ENCODE data around the gene OR13C2. TPM values are rescaled to one million over a fixed set of nuclear protein-coding genes. Genes with fewer than 3 reads are reported as not detected.

OR13C2 gene
- total RNA-seq, 4 donors from 2014 or later, result not detected

DNA sequence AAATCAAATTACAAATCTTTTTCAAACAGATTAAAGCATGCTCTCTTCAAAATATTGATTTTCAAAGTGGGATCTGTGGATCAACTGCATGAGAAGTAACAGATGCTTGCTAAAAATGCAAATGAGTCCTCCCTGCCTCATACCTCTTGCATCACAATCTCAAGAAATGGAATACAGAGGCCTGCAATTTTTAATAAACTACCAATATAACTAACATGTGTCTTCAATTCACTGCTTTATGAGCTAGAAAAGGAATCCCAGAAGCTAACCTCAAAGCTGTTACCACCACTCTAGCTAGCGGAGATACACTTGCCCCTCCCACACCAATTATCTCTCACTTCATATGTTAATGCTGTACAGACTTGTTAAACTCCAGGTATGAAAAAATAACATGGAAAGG is 15.8 kb downstream of the OR13C2 start:
- WGBS, 2 donors, result 64 to 74% methylated on average over 1 of the region's 1 CpG
- TF ChIP-seq EP300 (IDR thresholded peaks at IDR 0.05) (no peak), CTCF (IDR thresholded peaks at IDR 0.05) (no peak), POLR2A (IDR thresholded peaks at IDR 0.05) (no peak)
- Histone ChIP-seq H3K27ac (no peak overlapping the region), H3K9me3 (peaks cover 0 to 15% (median 0%) of the 10 kb centered on the region in 4 donors), H3K4me3 (no peak overlapping the region), H3K4me1 (no peaks in the 10 kb centered on the region), H3K36me3 (no peaks in the 10 kb centered on the region), H3K27me3 (no peaks in the 10 kb centered on the region)
- no peak for DNase-seq (ENCODE audit: low spot score in 2 of 2)

DNA sequence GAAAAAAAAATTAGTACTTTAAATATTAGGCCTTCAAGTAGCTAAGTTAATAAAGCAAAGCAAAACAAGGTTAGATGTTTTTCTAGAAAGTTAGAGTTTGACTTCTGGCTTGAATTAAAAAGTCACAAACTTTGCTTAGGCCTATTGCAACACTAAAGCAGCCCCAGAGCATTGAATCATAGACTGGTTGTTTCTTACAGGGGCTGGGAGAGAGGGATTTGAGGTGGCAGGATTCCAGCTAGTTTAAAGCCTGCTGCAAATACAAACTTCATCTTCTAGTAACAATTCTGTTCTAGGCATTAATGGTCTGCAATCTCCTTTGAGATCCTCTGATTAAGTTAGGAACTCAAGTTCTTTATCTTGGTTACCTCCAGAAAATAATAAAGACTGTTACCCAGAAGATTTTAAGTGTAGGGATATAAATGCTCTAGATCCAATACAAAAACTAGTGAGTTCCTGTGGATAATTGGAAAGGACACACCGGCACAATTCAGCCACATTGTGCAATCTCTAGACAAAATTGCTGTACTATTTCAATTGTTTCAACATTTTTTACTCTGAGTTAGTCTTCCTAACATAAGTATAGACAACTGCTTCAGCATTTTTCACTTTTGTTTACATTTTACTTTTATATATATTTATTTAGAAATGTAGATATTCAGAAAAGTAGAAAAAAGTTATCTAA is 18.8 kb downstream of the OR13C2 start:
- no peak overlapping the region for H3K27ac ChIP-seq
- 21 to 31% methylated on average over 1 of the region's 1 CpG for WGBS, 2 donors
- H3K36me3 ChIP-seq, result no peaks in the 10 kb centered on the region
- DNase-seq (ENCODE audit: low spot score in 2 of 2), result no peak
- TF ChIP-seq CTCF (IDR thresholded peaks at IDR 0.05) (no peak), EP300 (IDR thresholded peaks at IDR 0.05) (no peak)
- H3K4me3 ChIP-seq, result no peak overlapping the region
- no peaks in the 10 kb centered on the region for H3K27me3 ChIP-seq
- no peaks in the 10 kb centered on the region for H3K9me3 ChIP-seq
- no peaks in the 10 kb centered on the region for H3K4me1 ChIP-seq

DNA sequence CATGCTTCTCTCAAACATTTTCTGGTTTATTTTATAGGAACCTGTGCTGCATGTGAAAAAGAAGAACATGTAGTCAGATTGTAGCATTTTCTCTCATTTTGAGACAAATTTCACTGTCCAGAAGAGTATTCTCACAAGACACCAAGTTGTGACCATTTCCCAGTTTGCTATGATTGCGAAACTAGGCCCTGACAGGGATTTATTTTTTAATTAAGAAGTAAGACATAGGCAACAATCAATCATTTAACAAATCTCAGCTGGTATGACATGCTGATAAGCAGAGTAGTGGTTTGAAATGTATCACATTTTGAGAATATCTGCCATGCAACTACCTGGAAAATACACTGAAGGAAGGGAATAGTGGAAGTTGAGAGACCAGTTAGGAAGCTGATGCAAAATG is 24.9 kb downstream of the OR13C2 start:
- Histone ChIP-seq H3K4me1 (no peaks in the 10 kb centered on the region), H3K27ac (no peak overlapping the region), H3K9me3 (no peaks in the 10 kb centered on the region), H3K27me3 (no peaks in the 10 kb centered on the region), H3K36me3 (no peaks in the 10 kb centered on the region), H3K4me3 (no peak overlapping the region)
- TF ChIP-seq CTCF (IDR thresholded peaks at IDR 0.05) (no peak), POLR2A (IDR thresholded peaks at IDR 0.05) (no peak), EP300 (IDR thresholded peaks at IDR 0.05) (no peak)
- 88 to 100% methylated on average over 1 of the region's 1 CpG for WGBS, 2 donors
- DNase-seq (ENCODE audit: low spot score in 2 of 2), result no peak

DNA sequence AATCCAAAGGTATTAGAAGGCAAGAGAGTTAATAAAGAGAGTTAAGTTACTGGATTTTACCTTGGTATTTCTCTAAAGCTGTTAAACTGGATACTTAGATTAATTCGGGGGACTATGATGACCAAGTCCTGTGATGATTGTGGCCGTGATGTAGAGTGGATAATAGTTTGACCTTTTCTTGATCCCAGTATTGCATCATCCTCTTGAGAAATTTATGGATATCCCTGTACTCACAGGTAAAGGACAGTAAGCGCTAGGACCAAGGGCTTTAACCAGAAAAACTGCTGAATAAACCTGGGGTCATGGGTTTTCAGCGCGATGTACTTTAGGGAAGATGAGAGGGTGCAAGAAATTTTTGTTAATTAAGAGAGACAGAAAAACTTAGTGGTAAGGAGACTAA is 28.2 kb downstream of the OR13C2 start:
- Histone ChIP-seq H3K27ac (no peak overlapping the region), H3K4me3 (no peak overlapping the region), H3K27me3 (no peaks in the 10 kb centered on the region), H3K9me3 (peaks cover 0 to 10% (median 0%) of the 10 kb centered on the region in 4 donors), H3K4me1 (no peaks in the 10 kb centered on the region), H3K36me3 (no peaks in the 10 kb centered on the region)
- 83 to 87% methylated on average over 5 of the region's 5 CpGs for WGBS, 2 donors
- no peak for DNase-seq (ENCODE audit: low spot score in 2 of 2)
- TF ChIP-seq EP300 (IDR thresholded peaks at IDR 0.05) (no peak), POLR2A (IDR thresholded peaks at IDR 0.05) (no peak)

- WGBS, 2 donors, result 60 to 63% methylated on average over 2 of the region's 2 CpGs
- DNase-seq (ENCODE audit: low spot score in 2 of 2), result no peak
- TF ChIP-seq CTCF (IDR thresholded peaks at IDR 0.05) (no peak), EP300 (IDR thresholded peaks at IDR 0.05) (no peak), POLR2A (IDR thresholded peaks at IDR 0.05) (no peak)
These were observed 30.0 kb downstream of the OR13C2 start for GRCh38 chr9:104575456-104575855.

More at GRCh38 chr9:104575456-104575855, 30.0 kb downstream of the OR13C2 start:
- H3K27ac ChIP-seq, result no peak overlapping the region
- H3K27me3 ChIP-seq, result no peaks in the 10 kb centered on the region
- peaks cover 0 to 16% (median 0%) of the 10 kb centered on the region in 4 donors for H3K9me3 ChIP-seq
- no peaks in the 10 kb centered on the region for H3K36me3 ChIP-seq
- H3K4me1 ChIP-seq, result no peaks in the 10 kb centered on the region
- no peak overlapping the region for H3K4me3 ChIP-seq

Measured in tibial nerve (tissue), 4 donors.